Kidney (tissue), 14 donors: ENCODE data around the gene GASK1B. TPM values are rescaled to one million over a fixed set of nuclear protein-coding genes. Genes with fewer than 3 reads are reported as not detected.

ENCODE experiments used
- DNase-seq, 5 donors: peaks; one replicate each; pipeline ENCODE4 v3.0.0-alpha.2; 2013 to 2020
- FAIRE-seq: peaks from 2 replicates; lab custom pipeline; 2012; peaks lifted over from hg19 to GRCh38; lab: Jason Lieb, UNC
- H3K27ac ChIP-seq, 2 donors: one replicate each; pipeline ENCODE4 v1.7.0; 2013; ENCODE audit warnings: low read depth in 2 of 2, low read length in 2 of 2, inconsistent platforms in 1 of 2
- H3K27me3 ChIP-seq: one replicate; pipeline ENCODE4 v1.7.1; 2013; ENCODE audit warnings: low read length, inconsistent platforms; ENCODE audit not compliant: control insufficient read depth, insufficient read depth
- H3K36me3 ChIP-seq, 3 donors: one replicate each; pipeline versions ENCODE4 v1.7.0 to v1.7.1; 2013; ENCODE audit warnings: low read length in 3 of 3, control low read depth in 1 of 3, inconsistent platforms in 1 of 3; ENCODE audit not compliant: insufficient read depth in 3 of 3, control insufficient read depth in 2 of 3
- H3K4me1 ChIP-seq, 3 donors: one replicate each; pipeline versions ENCODE4 v1.7.0 to v1.7.1; 2013; ENCODE audit warnings: low read length in 3 of 3, inconsistent platforms in 1 of 3, low read depth in 1 of 3; ENCODE audit not compliant: control insufficient read depth in 2 of 3, insufficient read depth in 2 of 3
- H3K4me3 ChIP-seq, 3 donors: one replicate each; pipeline versions ENCODE4 v1.7.0 to v1.8.1; 2013; ENCODE audit warnings: low read length in 3 of 3, control low read depth in 1 of 3, inconsistent platforms in 1 of 3
- H3K9ac ChIP-seq, 3 donors: one replicate each; pipeline versions ENCODE4 v1.7.0 to v1.7.1; 2013; ENCODE audit warnings: low read length in 3 of 3, control low read depth in 1 of 3, inconsistent platforms in 1 of 3
- H3K9me3 ChIP-seq, 3 donors: one replicate each; pipeline versions ENCODE4 v1.7.0 to v1.7.1; 2013; ENCODE audit warnings: low read length in 3 of 3, control low read depth in 1 of 3, inconsistent platforms in 1 of 3; ENCODE audit not compliant: control insufficient read depth in 2 of 3, insufficient read depth in 1 of 3
- intact Hi-C: fragments of 100-400 bp; cut with DNase I; formaldehyde crosslinking; loops from one replicate; pipeline ENCODE4 v1.11.1; 2022
- polyA plus RNA-seq: library from polyadenylated mRNA; stranded (reverse); fragments of 350-450 nt; fragmentation: Illumina TruSeq; extraction: RNeasy Lipid Tissue Mini Kit (QIAGEN cat#74804); gene quantifications from one replicate; pipeline ENCODE4 v1.2.3, GENCODE V29; 2014; ENCODE audit warnings: low read depth, low replicate concordance; ENCODE audit not compliant: insufficient read depth
- total RNA-seq: library from RNA; stranded (reverse); fragmentation: NEBNext Ultra II Directional; extraction: Animal tissue kit (Norgen Biotek cat#: 25700); gene quantifications from one replicate; pipeline ENCODE4 v1.2.1, GENCODE V29; 2021
- TF ChIP-seq, protein P1 (sequence below): IDR thresholded peaks from 3 replicates; pipeline ENCODE4 v1.5.1; 2012; ENCODE audit warnings: mild to moderate bottlenecking, moderate library complexity, borderline replicate concordance; ENCODE audit not compliant: insufficient read depth; ENCODE audit errors: extremely low read depth
- donor health status: control.
- donor health status: control.
- donor health status: control.
- donor health status: control.
- donor health status: control.
- donor health status: DM: yes; HTN: yes; CAD: no.
- donor health status: Normal renal cell carcinoma (clear cell type).

The GASK1B gene
- total and polyA plus RNA-seq, 2 donors from 2014 or later: 6.5 to 38.6 TPM

DNA sequence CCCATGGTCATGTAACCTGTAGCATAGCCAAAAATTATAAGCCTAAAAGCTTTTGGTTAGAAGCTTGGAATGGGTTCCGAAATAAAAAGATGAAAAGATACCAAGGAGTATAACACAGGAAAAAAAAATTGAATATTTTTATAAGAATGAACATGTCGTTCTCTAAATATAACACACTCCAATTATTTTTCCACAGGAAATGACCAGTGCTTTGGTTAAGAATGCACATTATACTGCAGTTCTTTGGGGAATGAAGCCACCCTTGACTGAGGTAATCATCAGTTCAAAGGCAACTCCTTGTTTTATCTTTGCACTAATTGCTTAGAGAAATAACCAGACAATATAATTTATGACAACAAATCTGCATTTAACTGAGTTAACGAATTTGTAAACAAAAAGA is 6.6 kb upstream of the GASK1B start:
- Histone ChIP-seq H3K4me1 (no peaks in the 10 kb centered on the region), H3K27ac (no peak overlapping the region), H3K9me3 (no peaks in the 10 kb centered on the region), H3K9ac (no peak overlapping the region), H3K36me3 (no peaks in the 10 kb centered on the region), H3K27me3 (no peaks in the 10 kb centered on the region), H3K4me3 (no peak overlapping the region)
- TF ChIP-seq, protein P1, sequence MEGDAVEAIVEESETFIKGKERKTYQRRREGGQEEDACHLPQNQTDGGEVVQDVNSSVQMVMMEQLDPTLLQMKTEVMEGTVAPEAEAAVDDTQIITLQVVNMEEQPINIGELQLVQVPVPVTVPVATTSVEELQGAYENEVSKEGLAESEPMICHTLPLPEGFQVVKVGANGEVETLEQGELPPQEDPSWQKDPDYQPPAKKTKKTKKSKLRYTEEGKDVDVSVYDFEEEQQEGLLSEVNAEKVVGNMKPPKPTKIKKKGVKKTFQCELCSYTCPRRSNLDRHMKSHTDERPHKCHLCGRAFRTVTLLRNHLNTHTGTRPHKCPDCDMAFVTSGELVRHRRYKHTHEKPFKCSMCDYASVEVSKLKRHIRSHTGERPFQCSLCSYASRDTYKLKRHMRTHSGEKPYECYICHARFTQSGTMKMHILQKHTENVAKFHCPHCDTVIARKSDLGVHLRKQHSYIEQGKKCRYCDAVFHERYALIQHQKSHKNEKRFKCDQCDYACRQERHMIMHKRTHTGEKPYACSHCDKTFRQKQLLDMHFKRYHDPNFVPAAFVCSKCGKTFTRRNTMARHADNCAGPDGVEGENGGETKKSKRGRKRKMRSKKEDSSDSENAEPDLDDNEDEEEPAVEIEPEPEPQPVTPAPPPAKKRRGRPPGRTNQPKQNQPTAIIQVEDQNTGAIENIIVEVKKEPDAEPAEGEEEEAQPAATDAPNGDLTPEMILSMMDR: no peak
- DNase-seq: no peak
- intact Hi-C loops: loop anchor here (10.0 kb wide), 1 partner anchor 185 kb away; no protein-coding TSS in a partner anchor
- FAIRE-seq: no peak

DNA sequence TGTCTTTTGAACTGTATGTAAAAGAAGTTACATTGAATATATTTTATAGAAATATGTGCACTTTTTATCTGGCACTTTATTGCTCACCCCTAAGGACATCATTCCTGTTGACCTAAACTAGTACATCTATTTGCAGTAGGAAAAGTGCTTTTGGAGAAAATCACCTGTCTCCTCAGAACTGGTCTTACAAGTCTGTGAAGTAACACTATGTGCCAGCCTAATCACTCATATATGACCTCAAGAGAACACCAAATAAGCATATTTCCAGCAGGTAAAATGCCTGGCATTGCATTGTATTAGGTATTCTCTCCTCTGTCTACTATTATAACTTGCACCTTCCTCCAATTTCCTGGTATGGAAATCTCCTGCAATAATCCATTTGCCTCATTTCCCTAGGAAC is 4.0 kb upstream of the GASK1B start:
- Histone ChIP-seq H3K27me3 (no peaks in the 10 kb centered on the region), H3K4me1 (no peaks in the 10 kb centered on the region), H3K4me3 (no peak overlapping the region), H3K9me3 (no peaks in the 10 kb centered on the region), H3K36me3 (no peaks in the 10 kb centered on the region), H3K9ac (no peak overlapping the region), H3K27ac (no peak overlapping the region)
- FAIRE-seq: no peak
- TF ChIP-seq, protein P1: no peak
- intact Hi-C loops: loop anchor here (10.0 kb wide), 1 partner anchor 182 kb away; no protein-coding TSS in a partner anchor
- DNase-seq: no peak

DNA sequence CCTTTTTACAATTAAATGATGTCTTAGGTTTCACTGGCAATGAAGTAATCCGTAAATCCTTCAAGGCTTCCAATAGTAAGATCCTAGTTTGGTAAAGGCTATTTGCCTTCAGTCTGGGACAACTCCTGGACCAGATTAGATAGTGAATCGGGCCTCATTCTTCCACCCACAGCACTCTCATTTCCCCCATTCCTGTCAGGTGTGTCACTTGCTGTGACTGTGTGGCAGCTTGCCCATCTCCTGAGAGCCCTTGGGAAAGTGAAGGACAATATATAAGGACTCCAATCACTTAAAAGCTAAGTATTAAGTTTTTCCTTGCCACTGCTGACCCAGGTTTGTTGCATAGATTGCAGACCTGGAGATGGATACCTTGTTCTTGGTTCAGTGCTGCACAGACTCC is 3.3 kb upstream of the GASK1B start:
- H3K4me3 ChIP-seq: no peak overlapping the region
- no peak for FAIRE-seq
- no peaks in the 10 kb centered on the region for H3K9me3 ChIP-seq
- no peaks in the 10 kb centered on the region for H3K27me3 ChIP-seq
- H3K27ac ChIP-seq: no peak overlapping the region
- H3K4me1 ChIP-seq: no peaks in the 10 kb centered on the region
- TF ChIP-seq, protein P1: no peak
- no peak overlapping the region for H3K9ac ChIP-seq
- no peak for DNase-seq
- intact Hi-C loops: loop anchor here (10.0 kb wide), 1 partner anchor 181 kb away; no protein-coding TSS in a partner anchor
- H3K36me3 ChIP-seq: no peaks in the 10 kb centered on the region
